Fibroblast of mammary gland (primary cell): Measurements from ENCODE around the gene GNS.
"Not testable (repeated sequence)": the region's sequence is repeated elsewhere in the genome, so short reads cannot be mapped to it uniquely, and the experiment has no call there.

Experiments
- DNase-seq: peaks from one replicate; pipeline ENCODE4 v3.0.0-alpha.2; 2010; ENCODE audit warnings: low read depth
- H3K4me3 ChIP-seq: 2 replicates; pipeline ENCODE4 v1.5.1; 2011; ENCODE audit warnings: low read depth, mild to moderate bottlenecking, low read length, moderate library complexity; ENCODE audit not compliant: control insufficient read depth
- TF ChIP-seq, protein P1 (sequence below): conservative IDR thresholded peaks from 2 replicates; pipeline ENCODE4 v1.5.1; 2011; ENCODE audit warnings: low read depth, low read length, inconsistent platforms; ENCODE audit not compliant: control insufficient read depth, insufficient read depth

GNS gene

DNA sequence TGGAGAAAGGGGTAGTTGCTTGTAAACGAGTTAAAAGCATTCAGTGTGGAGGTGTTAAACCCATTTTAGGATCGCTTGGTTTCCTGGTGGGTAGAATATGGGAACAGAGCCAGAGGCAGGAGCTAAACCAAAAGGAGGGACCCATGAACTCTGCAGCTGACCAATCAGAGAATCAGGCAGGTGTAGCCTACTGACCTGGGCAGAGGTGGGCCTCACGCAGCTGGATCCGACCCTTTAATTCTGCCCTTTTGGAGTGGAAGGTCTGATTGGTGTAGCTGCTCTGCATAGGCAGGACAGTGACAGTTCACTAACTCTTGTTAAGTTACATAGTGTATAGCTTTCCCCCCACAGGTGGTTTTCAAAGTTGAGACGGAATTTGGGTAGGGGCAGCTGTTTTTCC, 63.7 kb downstream of the GNS start:
- no peak overlapping the region for H3K4me3 ChIP-seq
- no peak for DNase-seq
- TF ChIP-seq, protein P1, sequence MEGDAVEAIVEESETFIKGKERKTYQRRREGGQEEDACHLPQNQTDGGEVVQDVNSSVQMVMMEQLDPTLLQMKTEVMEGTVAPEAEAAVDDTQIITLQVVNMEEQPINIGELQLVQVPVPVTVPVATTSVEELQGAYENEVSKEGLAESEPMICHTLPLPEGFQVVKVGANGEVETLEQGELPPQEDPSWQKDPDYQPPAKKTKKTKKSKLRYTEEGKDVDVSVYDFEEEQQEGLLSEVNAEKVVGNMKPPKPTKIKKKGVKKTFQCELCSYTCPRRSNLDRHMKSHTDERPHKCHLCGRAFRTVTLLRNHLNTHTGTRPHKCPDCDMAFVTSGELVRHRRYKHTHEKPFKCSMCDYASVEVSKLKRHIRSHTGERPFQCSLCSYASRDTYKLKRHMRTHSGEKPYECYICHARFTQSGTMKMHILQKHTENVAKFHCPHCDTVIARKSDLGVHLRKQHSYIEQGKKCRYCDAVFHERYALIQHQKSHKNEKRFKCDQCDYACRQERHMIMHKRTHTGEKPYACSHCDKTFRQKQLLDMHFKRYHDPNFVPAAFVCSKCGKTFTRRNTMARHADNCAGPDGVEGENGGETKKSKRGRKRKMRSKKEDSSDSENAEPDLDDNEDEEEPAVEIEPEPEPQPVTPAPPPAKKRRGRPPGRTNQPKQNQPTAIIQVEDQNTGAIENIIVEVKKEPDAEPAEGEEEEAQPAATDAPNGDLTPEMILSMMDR: no peak

DNA sequence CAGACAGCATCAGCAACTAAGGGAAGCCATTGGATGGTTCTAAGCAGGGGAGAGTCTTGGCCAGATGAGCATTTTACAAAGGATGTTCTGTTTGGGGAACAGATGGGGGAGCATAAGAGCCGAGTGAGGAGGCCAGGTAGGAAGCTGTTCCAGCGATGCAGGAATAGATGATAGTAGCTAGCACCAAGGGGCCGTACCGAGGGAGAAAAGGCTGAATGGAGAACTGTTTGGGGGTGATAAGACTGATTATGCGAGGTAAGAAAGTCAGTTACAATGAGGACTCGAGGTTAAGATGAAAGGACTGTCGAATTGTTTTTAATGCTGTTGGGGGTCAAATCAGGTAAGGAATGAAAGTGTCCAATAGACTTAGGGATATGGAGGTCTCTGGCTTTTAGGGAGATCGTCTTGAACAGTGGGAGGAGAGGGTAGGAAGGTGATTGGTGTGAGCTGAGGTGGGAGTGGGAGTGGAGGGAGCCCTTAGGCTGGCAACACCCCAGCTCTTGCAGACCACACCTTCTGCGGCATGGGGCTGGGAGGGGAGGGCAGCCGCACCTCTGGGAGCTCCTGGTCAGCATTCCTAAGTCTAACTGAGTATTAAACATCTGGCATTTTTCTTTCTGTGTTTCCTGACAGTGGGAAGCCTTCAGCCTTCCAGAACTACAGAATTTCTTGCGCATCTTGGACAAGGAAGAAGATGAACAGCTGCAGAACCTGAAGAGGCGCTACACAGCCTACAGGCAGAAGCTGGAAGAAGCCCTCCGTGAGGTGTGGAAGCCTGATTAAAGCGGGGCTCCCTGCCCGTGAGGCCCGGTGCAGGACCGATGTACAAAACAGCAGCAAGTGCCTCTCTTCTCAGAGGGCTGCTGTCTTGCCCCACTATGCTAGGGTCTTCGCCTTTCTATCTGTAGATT, 64.8 kb downstream of the GNS start:
- DNase-seq: no peak
- TF ChIP-seq, protein P1: no peak

DNA sequence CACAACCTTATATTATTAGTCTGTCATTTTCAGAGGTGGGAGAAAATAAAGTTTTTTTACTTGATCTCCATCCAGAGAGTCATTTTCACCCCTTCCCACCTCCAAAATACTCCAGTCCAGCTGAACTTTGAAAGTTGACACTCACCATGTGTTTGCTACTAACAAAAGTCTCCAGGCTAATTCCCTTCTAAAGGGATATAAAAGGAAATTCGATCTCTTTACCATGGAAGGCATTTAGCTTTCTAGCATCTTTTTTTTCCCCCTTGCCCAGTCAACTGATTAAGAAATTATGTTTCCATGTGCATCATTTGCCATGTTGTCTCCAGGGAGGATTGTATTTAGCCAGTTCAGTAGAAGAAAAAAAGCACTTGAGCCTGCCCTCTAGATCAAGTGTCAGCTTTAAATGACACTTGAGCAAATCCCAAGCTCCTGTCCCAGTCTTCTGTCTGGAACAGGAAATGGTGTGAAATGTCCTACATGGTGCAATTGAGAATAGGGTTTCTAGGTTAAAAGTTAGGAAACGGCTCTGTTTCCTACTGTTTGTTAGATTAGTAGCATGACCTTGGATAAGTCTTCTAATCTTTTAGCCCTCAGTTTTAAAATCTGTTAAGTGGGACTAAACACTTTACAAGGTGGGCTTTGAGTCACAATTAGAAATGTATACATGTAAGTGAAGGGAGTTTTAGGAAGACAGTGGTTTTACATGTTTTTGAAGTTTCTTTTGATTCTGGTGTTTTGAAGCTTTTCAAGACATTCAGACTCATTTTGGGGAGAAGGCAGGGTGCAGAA, 67.2 kb downstream of the GNS start:
- TF ChIP-seq, protein P1: no peak
- no peak for DNase-seq
- no peak overlapping the region for H3K4me3 ChIP-seq

More for the DNA sequence above, 64.8 kb downstream of the GNS start:
- no peak overlapping the region for H3K4me3 ChIP-seq

GRCh38 chr12:64691227-64691794, 67.9 kb downstream of the GNS start:
- no peak for DNase-seq
- H3K4me3 ChIP-seq: no peak overlapping the region
- TF ChIP-seq, protein P1: no peak

DNA sequence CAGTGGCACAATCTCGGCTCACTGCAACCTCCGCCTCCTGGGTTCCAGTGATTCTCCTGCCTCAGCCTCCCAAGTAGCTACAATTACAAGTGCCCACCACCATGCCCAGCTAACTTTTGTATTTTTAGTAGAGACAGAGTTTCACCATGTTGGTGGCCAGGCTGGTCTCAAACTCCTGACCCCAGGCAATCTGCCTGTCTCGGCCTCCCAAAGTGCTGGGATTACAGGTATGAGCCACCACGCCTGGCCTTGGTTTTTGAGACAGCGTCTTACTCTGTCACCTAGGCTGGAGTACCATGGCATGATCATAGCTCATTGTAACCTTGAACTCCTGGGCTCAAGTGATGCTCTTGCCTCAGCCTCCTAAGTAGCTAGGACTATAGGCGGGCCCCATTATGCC, 69.0 kb downstream of the GNS start:
- not testable (repeated sequence) for DNase-seq, H3K4me3 ChIP-seq

- H3K4me3 ChIP-seq: no peak overlapping the region
- TF ChIP-seq, protein P1: no peak
- no peak for DNase-seq
Measured at GRCh38 chr12:64688715-64689114, 70.5 kb downstream of the GNS start.

DNA sequence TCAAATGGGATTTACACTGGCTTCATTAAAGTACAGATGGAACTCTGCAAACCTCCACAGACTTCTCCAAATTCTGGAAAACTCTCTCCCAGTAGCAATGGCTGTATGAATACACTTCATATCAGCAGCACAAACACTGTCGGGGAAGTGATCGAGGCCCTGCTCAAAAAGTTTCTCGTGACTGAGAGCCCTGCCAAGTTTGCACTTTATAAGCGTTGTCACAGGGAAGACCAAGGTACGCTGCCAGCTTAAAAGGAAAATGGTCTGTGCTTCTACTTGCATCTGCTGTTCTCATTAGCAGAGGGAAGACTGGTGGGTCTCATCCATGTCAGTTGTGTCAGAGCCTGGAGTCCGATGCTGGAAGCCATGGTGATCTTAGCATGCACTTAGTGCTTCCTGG, 71.0 kb downstream of the GNS start:
- TF ChIP-seq, protein P1: no peak
- no peak for DNase-seq
- no peak overlapping the region for H3K4me3 ChIP-seq
